CD4-positive, alpha-beta T cell treated with Interleukin-10 for 1 hour (primary cell): ENCODE data around the gene XPO6.

Source experiments
- DNase-seq: peaks from one replicate; pipeline ENCODE4 v3.0.0-alpha.2; 2020

The XPO6 gene

GRCh38 chr16:28058839-28059589 is 152.8 kb downstream of the XPO6 start:
- no peak for DNase-seq

GRCh38 chr16:28057949-28058348 is 153.8 kb downstream of the XPO6 start:
- no peak for DNase-seq

- DNase-seq = no peak
Observed at GRCh38 chr16:28053461-28053860, 158.3 kb downstream of the XPO6 start.

- DNase-seq = no peak
Observed at GRCh38 chr16:28052274-28053128, 159.3 kb downstream of the XPO6 start.

- DNase-seq = no peak
Observed at GRCh38 chr16:28051486-28051885, 160.3 kb downstream of the XPO6 start.
